Subcutaneous adipose tissue (tissue), 4 donors: Measurements from ENCODE around the gene MITF. TPM values are rescaled to one million over a fixed set of nuclear protein-coding genes. Genes with fewer than 3 reads are reported as not detected.

Experiments used
- CTCF ChIP-seq: fragments of 450-650 bp; IDR thresholded peaks from one replicate; pipeline ENCODE4 v1.5.1; 2016; ENCODE audit warnings: low read depth, mild to moderate bottlenecking, control low read depth, antibody characterized with exemption, moderate library complexity
- total RNA-seq, 4 donors: library from RNA; depleted of rRNA; stranded (reverse); fragments of >200 nt; gene quantifications; one replicate each; pipeline ENCODE4 v1.1.0, GENCODE V29; 2016

The MITF gene
- total RNA-seq, 4 donors from 2014 or later: 19.6 to 60.3 (median 32.5) TPM

DNA sequence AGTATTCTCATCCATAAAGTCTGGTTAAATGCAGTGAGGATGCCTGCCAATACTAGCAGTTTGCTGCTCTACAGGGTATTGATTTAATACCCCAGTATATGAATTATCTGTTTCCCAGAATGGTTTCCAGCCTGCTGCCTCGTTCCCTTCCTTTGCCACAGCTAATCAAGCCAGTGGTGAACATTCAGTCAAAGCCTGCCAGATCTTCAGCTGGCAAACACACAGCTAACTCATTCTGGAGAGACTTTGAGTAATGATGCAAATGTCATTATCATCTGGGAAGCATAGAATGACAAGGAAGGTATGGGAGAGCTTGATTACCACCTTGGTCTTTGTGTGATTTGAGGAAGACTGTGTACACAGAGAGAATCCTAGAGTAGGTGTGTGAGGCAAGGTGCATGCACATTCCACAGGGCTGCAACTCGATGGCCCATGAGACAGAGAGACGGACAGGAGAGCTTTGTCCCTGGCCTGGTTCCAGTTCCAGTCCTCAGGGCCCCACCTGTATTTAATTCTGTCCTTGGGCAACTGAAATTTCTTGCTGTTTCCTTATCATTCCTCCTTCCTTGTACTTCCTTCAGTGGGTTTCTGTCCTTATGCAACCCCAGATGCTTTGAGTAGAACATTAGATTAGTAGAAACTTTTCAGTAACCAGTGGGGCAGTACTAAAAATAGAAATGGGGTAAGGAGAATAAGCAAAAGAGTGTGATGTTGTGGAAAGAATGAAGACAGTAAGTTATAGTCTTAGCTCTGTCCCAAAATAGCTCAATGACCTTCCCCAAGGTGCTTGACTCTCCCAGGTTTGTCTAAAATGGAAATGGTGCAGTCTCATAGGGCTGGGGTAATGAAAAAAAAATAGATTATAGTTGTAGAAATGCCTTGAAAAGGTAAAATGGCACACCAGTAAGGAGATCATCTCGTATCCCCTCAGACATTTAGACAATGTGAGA lies 72.5 kb downstream of the MITF start:
- no peak for TF ChIP-seq CTCF

- TF ChIP-seq CTCF: no peak
Measured at GRCh38 chr3:69815970-69816369, 76.7 kb downstream of the MITF start.

- no peak for TF ChIP-seq CTCF
Measured at GRCh38 chr3:69817988-69818387, 78.7 kb downstream of the MITF start.

DNA sequence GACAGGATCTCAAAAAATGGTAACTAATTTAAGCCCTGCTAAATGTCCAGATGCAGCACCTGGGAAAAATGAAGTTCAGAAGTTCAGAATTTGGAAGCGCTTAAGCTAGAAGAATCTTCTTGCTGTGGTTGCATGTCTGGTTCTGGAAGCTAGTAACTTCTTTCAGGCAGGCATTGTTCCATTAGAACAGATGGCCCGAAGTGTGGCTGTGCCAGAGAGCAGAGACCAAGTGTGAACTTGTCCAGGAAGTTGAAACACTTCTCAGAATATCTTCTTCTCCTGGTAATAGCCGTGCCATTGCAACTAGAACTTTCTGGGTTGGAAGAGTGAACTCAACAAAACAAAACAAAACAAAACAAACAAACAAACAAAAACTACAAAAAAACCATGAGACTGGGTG lies 80.0 kb downstream of the MITF start:
- TF ChIP-seq CTCF: no peak

DNA sequence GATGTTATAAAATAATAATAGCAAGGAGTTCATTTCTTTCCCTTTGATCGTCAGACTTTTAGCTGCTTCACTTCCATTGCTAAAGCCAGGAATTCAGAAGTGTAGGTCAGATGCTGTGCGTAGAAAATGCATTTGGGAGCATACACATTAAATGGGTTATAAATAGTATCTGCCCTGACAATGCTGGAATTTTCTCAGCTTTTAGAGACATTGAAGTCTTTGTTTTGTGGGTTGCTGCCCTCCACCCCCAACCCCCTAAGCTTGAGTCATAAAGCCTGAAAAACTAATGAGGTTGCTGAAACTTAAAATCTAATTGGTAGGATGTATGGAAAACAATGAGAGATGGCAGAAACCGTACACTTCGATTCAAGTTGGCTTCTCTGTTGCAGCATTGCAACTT lies 81.9 kb downstream of the MITF start:
- no peak for TF ChIP-seq CTCF

DNA sequence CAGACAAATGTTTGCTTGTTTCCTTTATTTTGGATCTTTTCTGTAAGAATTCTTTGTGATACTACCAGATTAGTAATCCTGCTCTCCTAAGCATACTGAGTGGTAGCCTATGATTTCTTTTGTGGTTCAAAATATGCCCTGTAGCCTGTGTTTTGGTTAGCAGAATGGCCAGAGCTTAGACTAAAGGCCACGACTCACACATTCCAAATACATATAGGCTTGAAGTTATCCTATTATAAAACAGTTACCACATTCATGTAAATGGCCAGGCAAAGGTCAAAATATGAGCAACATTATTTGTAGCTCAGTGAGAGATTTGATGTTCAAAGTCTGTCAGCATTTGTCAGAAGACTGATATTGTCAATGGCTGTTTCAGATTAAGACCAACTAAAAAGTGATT lies 84.5 kb downstream of the MITF start:
- no peak for TF ChIP-seq CTCF

GRCh38 chr3:69825446-69825845 lies 86.2 kb downstream of the MITF start:
- TF ChIP-seq CTCF: no peak
